ENCODE measurements around the gene TEC.

Gene TEC

GRCh38 chr4:48269861-48270522, 354 bp upstream of the TEC start:
- no peak for DNase-seq (ENCODE audit: low read depth, low spot score)

DNA sequence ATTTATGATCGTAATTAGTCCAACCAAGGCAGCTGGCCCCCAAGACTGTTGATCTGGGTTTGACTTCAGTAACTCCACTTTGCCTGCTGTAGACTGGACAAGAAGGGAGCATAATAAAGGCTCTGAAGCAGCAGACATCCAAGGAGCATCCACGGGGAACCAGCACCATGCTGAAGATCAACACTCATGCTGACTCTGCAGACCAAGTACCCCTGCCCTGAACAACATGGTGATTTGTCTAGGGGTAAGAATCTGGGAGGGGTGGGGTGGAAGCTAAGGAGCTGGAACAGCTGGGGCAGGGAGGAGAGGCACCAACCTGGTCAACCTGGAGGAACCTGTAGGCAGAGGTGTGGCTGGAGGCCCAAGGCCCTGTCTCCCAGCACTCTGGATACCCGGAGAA, 2.1 kb downstream of the TEC start:
- DNase-seq (ENCODE audit: low read depth, low spot score) = no peak

DNA sequence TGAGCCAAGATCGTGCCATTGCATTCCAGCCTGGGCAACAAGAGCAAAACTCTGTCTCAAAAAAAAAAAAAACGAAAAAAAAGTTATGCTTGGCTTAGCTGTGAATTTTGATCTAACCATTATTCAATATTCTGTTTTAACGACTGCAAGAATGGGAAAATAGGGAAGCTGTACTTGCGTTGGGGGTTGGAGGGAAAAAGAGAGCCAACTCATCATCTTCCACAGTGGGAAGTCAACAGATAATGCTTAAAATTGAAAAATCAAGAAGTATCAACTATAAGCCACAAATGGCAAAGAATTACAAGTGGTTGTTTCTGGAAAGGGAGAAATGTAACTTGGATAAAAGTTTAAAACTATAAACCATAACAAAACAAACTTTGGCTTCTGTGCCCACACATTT, 2.9 kb downstream of the TEC start:
- no peak for DNase-seq (ENCODE audit: low read depth, low spot score)

DNA sequence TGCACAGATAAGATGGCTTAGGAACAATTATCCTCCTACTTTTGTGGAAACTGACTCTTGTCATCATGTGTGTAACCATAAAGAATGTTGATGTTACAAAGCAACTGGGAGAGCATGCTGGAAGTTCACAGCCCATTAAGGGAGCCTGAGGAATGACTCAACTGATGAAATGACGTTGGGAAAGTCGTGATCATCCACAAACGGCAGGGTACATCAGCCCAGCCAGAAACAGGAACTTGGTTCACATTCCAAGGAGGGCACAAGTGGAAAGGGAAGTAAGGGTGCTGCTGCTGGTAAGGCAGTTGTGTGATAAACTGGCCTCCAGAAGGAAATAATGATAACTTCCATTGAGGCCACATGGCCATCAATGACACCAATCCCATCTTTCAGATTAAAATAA, 6.7 kb downstream of the TEC start:
- no peak for DNase-seq (ENCODE audit: low read depth, low spot score)

- no peak for DNase-seq (ENCODE audit: low read depth, low spot score)
Measured at GRCh38 chr4:48262484-48262883, 7.2 kb downstream of the TEC start.

DNA sequence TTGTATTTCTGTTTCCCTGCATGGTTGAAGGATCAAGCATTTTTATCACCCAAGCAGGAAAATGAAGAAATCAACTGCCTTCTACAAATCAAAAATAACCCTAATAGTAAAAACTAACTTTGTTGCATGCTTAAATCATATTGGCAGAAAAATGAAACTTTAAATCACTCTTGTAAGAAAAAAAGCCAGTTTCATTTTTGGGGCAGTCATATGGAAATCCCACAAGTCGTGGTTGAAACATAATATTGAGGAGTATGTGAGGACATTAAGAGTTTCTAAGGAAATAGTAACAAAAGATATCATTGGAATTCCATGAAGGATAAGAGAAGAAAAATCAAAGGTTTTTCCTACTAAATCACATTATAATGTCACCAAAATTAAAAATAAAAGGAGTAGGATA, 8.4 kb downstream of the TEC start:
- DNase-seq (ENCODE audit: low read depth, low spot score) = no peak

DNA sequence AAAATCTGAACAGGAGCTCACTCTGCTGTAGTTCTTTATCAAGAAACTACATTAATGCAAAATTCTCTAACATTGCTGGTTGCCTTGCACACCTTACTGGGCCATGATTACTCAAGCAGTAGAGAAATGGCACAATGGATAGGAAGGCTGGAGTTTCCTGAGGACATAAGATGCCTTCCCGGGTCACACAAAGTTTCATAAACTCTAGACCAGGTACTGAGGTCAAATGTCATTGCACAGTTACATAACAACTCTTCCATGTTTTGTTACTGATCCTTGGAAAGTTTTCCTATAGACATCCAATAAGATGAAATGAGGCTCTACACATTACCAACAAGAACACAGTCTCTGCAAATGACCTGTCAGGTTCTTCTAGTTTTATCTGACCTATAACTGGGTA, 9.9 kb downstream of the TEC start:
- no peak for DNase-seq (ENCODE audit: low read depth, low spot score)

DNA sequence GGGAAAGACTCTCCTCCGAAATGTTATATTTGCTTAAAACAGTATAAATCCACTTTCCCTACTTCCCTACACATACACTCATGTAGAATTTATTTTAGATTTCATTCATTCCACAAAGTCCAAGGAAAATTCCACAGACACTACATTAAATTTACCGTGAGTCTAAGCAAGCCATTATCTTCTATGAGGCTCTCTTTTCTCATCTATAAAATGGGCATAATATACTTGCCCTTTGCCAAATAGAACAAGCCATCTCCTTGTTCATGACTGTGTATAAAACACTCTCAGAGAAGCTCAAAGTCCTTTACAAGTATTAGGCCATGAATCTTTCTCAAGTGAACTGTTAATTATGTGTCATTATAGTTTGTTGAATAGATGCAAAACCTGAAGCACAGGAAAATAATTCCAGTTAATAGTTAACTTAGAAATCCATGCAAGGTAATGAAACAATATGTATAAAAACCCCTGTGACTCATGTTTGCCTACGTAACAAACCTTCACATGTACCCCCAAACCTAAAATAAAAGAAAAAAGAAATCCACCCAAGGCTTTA, 10.7 kb downstream of the TEC start:
- DNase-seq (ENCODE audit: low read depth, low spot score) = no peak

DNA sequence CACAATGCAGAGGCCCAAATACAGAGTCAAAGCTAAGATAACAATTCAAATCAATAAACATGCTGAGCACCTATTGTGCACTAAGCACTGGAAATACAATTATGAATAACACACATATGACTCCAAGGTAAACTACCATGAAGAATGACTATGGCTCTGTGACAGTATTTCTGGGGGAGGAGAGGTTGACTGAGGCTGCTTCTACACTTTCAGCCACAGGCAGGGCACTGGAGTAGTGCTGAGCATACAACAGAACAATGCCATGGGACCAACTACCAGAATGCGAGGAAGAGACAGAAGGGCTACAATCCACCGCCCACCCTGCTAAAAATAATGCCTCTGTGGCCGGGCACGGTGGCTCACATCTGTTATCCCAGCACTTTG, 13.7 kb downstream of the TEC start:
- DNase-seq (ENCODE audit: low read depth, low spot score) = no peak

DNA sequence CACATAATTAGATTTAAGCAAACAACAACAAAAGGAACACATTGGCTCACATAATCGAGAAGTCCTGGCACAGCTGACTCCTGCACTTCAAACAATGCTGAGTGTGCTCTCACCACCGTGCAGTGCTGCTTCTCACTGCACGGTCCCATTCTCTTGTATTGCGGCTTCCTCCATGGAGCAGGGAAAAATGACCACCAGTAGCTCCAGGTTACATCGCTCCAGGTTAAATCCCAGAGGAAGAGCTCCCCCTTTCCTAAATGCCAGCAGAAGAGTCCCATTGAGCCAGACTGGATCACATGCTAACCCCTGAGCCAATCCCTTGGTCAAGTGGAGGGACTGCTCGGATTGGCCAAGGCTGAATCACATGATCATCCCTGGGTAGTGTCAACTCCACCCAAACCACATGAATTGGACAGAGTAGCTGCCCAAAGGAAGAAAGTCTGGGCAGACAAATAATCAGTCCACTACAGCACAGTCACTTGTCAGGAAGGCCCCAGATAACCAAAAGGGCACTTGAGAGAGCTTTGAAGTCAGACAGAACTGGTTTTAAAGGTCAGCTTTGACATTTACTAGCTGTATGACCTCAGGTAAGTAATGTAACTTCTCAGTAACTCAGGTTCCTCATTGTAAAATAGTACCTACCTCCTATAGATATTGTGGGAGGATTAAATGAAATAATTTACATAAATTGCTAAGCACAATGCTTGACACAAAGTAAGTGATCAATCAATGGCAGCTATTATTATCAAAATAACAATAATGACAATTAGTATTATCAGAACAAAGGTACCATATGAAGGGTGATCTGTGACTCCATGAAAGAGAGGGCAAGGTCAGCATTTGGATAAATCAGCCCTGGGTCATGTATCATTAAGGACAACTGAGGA, 14.3 kb downstream of the TEC start:
- no peak for DNase-seq (ENCODE audit: low read depth, low spot score)

DNA sequence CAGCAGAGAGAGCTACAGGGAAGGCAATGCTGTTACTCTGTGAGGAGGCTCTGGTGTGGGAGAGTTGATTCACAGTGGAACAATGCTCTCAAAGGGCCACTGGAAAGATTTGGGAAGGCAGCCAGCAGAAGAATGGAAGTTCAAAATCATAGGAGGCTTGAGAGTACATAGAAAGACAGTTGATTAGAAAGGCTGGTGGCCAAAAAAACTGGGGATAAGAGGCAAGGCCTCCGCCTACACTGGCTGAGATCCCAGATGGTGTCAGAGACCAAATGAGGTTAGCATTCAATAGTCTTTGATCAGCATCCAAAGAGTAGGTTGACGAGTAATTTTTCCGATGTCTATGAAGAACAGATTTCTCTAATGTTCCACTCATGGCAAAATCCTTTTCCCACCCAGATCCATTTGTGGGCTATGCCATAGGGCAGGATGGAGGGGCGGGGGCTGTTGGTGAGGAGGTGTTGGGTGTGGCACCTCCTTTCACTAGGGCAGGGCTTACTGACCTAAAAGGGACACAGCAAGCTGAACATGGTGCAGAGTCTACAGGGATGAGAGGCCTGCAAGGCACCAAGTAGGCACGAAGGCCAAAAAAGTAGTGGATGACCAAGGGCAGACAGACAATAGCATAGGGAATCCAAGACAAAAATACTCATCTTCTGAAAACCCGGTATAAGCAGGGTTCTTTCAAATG, 15.1 kb downstream of the TEC start:
- no peak for DNase-seq (ENCODE audit: low read depth, low spot score)

DNA sequence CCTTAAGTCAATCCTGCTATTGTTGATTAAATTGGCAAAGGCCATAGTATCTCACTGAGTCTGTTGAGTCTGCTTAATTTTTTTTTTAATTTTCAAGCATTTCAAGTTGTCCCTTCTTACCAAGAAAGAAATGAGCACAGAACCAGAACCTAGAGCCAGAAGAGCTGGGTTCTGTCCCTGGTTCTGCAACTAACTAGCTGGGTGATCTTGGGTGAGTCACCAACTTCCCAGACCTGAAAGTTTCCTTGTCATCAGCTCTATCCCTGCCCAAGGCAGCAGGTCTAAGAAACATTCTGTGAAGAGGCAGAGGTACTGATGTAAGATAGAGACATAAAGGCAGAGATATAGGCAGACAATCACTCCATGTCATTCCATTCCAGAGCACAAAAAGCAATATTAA, 17.3 kb downstream of the TEC start:
- no peak for DNase-seq (ENCODE audit: low read depth, low spot score)

DNA sequence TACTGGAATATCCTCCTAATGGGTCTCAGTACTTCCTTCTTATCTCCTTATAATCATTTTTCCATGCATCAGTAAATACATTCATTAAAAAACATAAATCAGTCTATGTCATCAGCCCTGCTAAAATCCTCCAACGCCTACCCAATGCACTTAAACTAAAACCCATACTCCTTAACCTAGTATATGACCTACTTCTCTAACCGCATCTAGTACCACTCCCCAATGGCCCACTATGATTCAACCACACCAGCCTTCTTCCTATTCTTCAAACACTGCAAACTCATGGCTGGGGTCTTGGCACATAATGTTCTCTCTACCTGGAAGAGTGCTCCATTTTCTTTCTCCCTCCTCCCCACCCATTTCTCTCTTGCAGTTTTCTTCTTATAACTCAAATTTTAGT, 18.7 kb downstream of the TEC start:
- DNase-seq (ENCODE audit: low read depth, low spot score) = no peak

GRCh38 chr4:48250343-48250742, 19.3 kb downstream of the TEC start:
- DNase-seq (ENCODE audit: low read depth, low spot score) = no peak

DNA sequence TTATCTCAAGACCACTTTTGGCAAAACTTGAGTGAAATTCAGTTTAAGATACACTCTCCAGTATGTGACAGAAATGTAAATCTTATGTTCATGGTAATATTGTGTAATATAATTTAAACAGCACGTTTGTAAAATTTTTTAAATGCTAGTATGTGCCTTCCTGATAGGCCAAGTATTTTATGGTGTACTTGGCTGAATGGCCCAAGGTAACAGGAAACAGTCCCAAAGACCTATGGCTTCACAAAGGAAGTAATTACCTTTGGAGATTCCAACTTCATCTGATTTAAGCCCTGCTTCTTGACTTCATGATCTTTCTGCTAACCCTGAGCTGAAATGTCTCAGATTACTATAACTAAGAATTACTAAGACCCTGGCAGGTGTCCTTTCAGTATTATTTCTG, 20.3 kb downstream of the TEC start:
- DNase-seq (ENCODE audit: low read depth, low spot score) = no peak

DNA sequence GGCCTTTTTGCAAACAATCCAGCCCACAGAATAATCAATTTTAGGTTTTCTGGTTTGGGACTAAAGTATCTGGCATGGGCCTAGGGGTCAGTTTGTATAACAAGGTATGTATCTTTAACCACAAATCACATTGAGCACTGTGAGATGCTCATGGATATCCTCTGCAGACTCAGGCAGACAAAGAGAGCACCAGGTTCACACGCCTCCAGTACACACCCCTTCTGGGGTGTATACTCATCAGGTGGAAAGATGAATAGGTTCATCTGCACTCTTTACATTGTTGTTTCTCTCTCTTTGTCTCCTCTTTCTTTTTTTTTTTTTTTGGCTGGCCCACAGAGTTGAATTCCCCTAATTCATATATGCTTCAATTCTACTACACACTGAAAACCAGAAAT, 21.1 kb downstream of the TEC start:
- DNase-seq (ENCODE audit: low read depth, low spot score) = no peak

GRCh38 chr4:48247878-48248558, 21.6 kb downstream of the TEC start:
- DNase-seq (ENCODE audit: low read depth, low spot score) = no peak

DNA sequence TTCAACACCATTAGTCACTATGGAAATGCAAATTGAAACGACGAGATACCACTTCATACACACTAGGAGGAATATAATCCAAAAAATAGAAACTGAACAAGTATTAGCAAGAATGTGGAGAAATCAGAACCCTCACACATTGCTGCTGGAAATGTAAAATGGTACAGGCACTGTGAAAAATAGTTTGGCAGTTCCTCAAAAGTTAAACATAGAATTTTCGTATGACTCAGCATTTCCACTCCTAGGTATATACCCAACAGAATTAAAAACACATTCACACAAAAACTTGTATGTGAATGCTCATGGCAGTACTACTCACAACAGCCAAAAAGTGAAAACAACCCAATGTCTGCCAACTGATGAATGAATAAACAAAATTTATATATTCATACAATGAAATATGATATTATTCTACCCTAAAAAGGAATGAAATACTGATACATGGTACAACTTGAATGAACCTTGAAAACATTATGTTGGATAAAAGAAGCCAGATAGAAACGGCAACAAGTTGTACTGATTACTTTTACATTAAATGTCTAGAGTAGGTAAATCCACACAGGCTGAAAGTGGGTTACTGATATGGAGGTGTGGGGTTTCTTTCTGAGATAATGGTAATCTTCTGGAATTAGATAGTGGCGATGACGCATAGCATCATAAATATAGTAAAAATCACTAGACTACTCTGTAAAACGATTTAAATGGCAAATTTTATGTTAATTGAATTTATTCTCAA, 22.3 kb downstream of the TEC start:
- DNase-seq (ENCODE audit: low read depth, low spot score) = no peak

DNA sequence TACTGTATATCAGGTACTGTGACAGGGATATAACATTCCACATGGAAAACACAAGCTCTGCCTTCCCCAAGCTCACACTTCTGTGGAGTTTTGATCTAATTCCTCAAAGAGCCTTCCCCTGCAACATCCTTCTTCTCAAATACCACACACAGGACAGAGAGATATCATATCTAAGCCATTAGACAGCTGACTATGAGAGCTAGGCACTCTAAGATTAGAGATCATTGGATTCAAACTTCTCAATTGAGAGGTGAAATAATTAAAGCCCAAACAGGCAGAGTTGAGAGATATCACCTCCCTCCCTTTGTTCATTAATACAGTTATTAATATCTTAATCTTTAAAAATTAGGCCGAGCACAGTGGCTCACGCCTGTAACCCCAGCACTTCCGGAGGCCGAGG, 25.0 kb downstream of the TEC start:
- no peak for DNase-seq (ENCODE audit: low read depth, low spot score)

DNA sequence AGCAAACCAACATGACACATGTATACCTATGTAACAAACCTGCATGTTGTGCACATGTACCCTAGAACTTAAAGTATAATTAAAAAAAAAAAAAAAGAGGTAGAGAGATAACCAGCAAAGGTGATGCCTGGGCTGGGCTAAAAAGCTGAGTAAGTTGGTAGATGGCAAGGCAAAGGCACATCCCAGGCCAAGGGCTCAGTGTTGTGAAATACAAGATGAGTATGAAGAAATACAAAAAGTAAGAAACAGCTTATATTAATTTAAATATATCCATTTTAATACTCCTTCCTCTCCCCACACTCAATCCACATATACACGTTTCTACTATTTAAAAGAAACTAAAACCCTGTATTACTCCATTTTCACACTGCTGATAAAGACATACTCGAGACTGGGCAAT, 25.8 kb downstream of the TEC start:
- no peak for DNase-seq (ENCODE audit: low read depth, low spot score)

DNA sequence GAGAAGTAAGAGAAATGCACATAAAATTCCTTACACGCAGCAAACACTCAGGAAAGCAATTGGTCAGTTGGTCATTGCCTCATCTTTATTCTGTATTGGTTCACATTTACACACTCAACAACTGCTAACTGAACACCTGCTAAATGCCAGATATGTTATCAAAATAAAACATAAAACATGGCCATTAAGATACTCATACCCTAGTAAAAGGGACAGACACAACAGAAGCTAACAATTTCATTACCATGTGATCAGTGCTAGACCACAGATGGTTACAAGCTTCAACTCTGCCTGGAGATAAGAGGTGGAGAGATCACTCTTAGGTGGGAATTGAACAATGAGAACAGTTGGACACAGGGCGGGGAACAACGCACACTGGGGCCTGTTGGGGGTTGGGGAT, 26.2 kb downstream of the TEC start:
- no peak for DNase-seq (ENCODE audit: low read depth, low spot score)

All from smooth muscle cell of the brain vasculature (primary cell).